ENCODE results near the gene LZTR1.
"Not testable (repeated sequence)": the region's sequence is repeated elsewhere in the genome, so short reads cannot be mapped to it uniquely, and the experiment has no call there.

LZTR1 gene

DNA sequence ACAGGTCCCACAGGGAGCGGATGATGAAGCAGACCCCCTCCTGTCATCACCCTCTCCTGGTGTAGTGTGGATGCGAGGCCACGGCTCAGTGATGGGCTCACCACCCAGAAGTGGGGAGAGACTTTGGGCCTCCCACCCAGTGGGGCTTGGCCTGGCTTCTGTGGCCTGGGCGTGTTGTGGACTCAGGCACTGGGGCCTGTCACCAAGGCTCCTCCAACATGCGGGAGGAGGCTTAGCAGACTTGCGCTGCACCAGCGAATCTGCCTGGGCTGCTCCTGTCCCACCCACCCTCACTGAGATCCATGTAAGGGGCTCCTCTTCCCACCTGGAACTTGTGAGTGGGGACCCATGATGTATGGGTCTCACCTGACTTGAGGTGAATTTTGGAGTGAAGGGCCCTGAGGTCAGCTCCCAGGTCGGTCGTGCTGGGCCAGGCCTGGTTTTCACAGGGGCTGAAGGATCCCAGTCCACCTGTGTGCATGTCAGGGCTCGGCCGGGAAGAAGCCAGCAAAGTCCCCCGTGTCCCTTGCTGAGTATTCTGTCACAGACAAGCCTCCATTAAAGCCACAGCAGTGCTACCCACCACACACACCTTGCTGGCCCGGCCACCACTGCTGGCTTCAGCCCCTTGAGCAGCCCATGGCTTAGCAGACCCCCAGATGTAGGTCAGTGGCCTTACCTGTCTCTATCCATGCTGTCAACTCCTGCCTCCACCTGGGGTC, 15.6 kb downstream of the LZTR1 start:
- no peak for DNase-seq

DNA sequence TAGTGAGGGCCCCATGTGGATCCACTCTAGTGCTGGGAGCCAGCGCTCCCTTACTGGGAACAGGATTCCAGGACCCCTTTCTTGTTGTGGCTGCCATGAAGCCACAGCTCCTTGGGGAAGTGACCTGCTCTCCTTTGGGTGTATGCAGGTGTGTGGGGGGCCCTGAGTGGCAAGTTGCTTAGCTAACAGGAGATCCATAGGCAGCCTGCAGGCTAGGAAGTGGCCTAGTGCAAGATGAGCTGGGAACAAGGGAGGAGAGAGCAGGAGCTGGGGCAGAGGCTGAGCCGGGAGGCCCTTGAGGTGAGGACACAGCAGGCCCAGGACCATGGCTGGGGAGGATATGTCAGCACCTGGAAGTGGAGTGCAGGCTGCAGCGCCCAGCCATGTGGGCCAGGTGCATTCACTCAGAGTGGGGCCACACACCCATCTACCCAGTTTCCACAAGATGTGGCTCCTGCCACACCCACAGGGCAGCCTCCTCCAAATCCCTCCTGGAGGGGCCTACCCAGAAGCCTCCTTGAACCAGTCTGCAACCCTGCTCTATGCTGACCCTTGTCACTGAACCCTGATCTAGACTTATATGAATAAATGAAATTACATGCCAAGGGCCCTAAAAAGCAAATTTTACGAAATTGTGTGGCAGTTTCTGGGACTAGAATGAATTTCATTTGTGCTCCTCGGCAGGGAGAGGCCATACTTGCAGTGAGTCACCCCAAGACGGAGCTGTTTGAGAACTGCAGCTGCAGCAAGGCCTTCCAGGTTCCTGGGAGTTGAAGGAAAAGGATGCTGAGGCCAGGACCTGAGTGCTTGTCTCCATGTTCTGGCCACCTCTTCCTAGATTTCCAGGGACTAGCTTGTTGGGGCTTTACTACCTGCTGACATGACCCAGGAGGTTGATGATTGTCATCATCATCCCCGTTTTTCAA, 16.6 kb downstream of the LZTR1 start:
- DNase-seq: no peak

DNA sequence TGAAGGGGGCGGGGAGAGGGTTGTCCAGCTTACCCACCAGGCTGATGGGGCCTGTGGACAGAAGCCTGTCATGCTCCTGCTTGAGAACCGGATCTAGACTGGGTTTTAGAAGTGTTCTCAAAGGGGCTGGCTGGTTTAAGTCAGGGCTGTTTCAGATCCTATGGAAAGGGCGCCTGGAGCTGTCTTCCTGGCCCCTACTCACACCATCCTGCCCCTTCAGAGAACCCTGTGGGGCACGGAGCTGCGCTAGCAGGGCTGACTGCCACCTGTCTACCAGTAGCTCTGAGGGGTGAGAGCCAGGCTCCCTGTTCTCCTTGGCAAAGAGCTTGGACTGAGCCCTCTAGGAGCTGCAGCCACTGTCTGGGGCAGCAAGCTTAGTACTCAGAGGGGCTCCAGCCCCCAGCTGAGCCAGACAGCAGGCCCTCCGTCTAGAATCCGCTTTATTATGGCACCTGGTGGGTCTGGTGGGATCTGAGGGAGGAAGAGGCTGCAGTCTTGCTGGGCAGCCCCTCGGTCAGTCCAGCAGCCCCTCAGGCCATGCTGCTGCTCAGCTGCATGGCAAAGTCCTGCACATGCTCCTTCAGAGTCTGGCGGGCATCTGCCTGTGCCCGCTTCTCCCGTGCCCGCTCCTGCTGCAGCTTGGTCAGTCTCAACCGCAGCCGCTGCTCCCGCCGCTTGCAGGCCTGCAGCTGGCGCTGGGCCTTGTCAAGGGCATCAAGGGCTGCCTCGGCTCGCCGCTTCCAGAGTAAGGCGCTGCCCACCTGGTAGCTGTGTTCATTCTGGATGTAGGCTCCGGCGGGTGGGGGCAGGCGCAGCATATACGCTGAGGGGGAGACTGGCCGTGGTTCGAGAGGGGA, 17.5 kb downstream of the LZTR1 start:
- no peak for DNase-seq

DNA sequence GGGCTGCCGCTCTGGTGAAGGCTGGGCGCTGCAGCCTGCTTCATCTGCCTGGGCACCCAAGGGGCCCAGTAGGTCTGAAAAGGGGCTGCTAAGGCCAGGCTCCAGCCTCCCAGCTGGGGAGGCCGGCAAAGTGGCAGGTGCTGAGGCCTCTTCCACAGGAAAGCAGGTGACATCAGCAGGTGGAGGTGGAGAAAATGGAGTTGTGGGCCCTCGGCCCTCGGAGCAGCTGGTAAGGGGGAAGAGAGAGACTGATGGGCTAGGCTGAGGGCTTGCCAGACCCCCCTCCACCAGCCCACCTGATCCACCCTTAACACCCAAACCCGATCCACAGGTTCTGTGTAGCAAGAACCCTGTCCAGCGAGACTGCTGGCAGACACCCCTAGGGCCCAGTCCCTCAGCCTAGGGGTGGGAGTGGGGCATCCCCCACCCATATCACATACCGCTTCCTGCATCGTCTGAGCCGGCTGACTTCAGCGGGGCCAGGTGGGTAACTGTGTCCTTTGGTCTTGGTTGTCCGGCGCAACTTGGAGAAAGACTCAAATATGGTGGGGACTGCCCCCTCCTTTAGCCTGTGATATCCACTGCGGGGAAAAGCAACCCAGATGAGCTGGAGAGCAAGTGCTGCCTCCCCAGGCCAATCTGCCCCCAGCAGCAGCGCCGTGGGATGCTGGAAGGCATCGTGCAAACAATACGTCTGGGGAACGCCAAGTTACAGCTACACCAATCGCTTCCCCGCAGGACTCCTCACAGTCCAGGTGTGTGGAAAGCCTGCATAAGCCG, 18.3 kb downstream of the LZTR1 start:
- no peak for DNase-seq

DNA sequence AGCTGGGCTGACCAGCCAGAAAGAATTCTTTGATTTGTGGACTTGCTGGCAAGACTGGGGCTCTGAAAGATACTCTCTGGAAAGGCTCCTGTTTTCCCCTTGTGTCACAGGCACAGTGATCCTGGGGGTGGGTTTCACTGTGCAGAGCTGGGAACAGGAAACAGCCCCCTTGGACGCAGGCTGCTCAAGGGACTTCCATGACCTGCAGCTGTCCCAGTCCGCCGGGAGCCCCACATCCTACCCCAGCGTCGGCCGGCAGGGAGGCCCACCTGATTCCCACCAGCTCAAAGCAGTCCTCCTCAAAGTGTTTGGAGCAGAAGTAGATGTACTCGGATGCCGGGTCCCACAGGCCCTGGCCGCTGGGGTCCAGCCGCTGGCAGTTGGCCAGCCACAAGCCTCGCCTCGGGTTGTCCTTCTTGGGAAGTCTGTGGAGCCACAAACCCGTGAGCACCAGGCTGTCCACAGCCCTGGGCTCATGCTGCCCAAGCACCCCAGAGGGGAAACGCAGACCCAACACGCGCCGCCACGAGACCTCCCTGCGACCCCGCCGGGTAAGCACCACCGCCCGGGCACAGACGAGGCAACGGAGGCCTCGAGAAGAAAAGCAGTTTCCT, 19.0 kb downstream of the LZTR1 start:
- DNase-seq: no peak

DNA sequence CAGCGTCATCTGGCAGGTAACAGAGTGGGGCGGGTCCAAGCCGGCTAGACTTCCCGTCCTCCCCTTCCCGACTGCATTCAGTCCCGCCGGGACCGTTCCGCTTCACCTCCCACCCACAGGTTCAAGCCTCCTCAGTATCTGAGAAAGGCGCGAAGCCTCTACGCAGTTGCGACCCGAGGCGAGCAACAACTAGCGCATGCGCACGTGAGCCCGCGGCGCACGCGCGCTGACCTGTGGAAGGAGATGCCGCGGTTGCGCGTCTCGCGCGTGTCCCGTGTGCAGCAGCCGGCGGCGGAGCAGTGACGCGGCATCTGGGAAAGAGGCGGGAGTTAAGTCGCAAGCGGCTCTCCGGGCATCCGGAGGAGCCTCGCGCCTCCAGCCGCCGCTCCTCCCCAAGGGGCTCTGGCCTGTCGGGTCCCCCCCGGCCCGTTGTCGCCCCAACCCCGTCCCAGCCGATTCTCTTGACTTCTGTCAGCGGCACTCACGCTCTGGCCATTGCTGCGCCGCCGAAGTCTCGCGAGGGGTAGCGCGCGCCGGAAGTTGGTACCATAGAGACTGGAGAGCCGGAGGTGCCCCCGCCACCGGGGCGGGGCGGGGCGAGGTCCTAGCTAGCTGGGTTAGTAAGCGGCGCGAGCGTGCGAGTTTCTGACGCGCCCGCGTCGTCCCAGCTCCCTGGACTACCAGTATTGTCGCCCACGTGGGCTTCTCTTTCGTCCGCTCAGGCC, 19.7 kb downstream of the LZTR1 start, which contains the start of gene THAP7:
TSS of gene THAP7 (minus strand) at position 518 of the 725 bp plus-strand sequence. CDS start at position 311, 207 bp downstream.
- DNase-seq: peak; percentile 82

DNA sequence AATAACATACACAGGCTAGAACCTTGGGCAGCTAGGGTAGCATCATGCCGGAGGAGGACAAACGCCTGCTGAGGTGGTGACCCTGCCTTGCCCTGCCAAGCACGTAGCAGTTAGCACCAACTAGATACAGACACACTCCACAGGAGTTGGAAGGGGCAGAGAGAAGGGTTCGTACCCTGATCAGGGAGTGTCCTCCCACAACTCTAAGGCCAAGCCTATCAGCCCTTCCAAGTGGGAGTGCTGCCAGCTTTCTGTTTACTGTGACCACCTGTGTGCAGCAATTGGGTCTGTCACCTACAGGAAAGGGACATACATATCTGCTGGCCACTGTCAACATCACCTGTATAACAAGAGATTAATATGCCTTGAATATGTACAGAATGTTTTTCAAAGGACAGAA, 21.7 kb downstream of the LZTR1 start:
- no peak for DNase-seq

DNA sequence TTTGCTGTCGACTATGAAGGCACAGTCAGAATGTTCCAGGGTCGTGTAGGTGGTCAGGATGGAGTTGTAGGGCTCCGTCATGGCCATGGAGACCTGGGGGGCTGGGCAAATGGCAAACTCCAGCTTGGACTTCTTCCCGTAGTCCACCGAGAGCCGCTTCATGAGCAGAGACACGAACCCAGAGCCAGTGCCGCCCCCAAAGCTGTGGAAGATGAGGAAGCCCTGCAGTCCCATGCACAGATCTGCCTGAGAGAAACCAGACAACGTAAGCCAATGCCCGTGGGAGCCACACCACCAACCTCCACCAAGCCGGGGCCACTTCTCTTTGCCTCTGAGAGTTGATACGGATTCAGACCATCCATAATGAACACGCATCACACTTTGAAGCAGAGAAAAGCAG, 27.1 kb downstream of the LZTR1 start:
- not testable (repeated sequence) for DNase-seq

DNA sequence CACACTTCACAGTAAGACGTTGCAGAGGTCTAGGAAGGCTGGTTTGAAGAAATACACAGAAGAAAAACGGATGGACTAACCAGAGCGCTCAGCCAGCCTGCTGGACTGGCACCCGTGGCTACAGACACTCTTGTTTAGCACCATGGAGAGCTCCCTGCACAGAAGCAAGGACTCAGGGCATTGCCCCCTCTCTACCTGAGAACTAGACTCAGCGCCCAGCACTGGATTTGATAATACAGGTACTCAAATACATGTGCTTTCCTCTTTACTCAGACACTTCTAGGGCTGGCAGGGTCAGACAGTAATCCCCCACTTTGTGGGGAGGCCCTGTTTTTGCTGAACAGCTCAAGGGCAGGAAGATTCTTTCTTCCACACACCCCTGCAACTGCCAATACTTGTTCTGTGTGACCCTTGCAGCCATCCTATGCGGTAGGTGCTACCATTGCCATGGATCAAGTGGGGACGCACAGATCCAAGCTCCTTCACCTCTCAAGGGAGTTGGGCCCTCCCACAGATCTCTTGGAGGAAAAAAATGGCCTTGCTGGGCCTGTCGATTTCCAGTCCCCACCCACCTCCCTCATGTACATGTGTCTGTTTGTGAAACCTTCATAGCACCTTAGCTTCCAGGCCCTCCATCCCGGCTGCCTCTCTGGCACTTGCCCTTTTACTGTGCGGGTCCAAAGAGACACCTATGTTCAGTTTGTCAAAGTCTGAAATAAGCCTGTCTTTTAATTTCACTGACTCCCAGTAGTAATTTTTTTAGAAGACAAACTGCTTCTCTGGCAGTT, 27.7 kb downstream of the LZTR1 start:
- DNase-seq: no peak

DNA sequence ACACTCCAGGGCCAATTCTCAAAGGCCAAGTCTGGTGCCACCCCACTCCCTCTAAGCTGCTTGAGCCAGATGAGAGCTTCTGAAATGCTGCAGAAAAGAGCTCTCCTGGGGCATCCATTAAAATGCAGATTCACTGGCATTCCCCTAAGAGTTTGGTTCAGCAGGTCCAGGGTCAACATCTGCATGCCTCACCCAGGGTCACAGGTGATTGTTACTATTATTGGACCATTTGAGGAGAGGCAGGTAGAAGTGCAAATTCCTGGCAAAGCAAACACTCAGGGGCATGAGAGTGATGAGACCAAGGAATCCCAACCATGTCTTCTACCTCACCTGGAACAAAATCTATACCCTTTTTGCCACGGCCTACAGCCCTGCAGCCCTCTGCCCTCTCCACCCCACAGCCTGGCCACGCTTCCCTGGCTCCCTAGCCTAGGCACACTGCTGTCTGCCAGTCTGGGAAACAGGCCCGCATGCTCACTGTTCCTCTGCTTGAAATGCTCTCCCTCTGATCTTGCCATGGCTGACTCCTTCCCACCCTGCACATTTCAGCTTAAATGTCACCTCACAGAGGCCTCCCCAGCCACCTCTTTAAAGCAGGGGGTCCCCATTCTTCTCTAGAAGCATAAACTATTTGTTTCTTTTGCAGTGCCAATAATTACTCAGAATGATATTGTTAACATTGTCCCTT, 28.5 kb downstream of the LZTR1 start:
- DNase-seq: no peak

DNA sequence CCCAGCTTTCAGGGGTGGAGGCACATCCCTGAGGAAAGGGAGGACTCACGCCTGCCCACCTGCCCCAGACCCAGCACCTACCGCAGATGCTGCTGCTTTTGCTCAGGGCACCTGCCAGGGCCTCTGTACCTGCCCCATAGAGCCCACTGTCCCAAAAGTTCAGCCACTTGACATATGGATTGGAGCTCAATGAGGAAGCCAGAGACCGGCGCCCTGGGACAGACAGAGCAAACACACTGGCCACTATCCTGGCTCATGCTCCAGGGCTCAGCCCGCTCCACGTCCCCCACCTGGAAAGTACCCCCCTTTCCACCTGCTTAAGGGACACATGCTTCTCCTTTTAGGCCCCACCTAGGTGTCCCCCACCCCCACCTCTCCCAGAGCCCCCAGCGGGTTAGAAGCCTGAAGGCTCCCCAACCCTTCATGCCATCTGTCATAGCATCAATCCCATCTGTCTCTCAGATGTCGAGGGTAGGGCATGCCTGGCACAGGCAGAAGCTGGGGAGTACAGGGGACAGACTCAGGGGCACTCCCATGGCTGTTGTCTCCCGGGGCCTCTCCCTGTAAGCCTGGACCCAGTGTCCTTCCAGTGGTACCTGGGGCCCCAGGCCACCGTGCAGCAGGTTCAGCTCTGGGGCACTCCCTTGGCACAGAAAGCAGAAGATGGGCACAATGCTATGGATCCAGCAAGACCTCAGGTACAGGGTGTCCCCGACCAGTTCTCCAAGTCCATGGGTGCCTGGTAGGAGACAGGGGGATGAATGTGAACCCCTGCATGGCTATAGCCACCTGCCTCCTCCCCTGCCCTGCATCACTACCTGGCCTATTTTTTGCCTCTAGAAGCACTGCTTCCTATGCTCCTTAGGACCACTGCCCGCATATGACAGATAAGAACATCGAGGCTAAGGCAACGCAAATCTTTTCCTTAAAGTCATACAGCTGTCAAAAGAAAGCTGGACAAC, 30.6 kb downstream of the LZTR1 start:
- no peak for DNase-seq

DNA sequence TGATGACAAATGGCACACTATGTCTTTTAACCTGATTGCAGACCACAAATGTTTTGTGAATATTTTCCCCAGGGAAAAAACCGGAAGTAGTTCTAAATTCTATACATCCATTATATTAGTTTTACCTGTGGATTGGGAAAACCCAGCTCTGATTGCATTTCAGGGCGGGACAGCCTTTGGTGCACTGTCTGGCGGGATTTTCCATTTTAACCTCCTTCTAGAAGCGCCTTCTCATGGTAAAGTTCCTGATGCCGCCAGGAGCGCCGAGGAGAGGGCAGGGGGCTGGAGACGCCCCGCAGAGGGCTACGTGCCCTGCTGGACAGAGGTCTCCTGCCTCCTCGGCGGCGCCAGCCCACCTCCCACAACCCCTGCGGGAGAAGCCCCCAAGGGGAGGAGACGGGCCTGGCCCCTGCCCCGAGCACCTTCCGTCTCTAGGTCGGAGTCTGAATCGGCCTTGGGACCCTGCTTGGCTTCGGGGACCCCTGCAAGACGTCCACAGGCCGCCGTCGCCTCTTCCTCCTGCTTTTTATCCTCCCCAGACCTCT, 31.6 kb downstream of the LZTR1 start:
- DNase-seq: no peak

DNA sequence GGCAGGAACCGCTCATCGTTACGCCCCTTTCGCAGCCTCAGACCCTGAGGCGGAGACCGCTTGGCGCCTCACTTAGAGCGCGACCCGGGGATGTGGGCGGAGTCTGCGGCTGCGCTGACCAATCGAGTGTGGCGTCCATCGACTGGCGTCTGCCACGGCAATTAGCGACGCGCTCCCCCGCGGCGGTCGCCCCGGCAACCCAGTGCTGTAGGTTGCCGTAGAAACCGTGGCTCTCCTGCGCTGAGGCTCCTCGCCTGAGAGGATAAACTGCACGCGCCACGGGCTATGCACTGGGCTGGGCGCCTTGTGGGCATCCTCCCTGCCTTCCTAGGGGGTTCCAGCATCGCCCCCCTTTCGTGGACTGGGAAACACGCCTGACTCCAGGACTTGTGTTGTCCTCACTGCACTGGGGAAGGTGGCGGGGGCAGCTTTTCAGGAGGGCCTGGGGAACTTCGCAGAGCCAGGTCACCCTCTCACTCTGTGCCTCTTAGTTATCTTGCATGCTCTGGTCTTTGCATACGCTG, 32.2 kb downstream of the LZTR1 start:
- peak; percentile 84 for DNase-seq

DNA sequence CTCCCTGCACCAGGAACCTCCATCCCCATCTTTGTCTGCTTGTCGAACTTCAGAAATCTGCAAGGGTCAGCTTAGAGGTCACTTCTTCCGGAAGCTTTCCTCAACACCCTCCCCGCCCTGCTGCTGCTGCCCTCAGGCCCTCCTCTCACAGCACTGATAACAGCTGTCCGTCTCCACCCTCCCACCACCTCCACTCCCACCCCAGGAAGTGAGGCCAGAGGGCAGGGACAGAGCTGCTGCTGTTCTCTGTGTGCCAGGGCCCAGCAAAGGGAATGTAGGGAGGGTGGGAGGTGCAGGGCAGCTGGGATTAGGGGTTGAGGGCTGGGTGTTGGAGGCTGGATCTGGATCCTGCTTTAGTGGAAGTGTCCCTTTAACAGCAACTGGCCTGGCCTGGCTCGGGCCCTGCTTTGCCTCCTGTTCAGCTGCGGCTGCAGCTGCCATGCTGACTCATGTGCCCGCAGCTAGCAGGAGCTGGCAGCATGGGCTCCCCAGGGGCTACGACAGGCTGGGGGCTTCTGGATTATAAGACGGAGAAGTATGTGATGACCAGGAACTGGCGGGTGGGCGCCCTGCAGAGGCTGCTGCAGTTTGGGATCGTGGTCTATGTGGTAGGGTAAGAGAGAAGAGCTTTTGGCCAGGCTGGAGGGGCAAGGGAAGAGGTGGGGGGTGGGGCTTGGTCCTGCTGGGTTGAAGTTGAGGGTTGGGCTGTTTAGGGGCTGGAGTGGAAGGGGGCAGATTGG, 32.8 kb downstream of the LZTR1 start, which contains the start of gene P2RX6:
TSS of gene P2RX6 (plus strand) at position 440 of the 740 bp plus-strand sequence. CDS start at position 450, 10 bp downstream.
- DNase-seq: no peak

DNA sequence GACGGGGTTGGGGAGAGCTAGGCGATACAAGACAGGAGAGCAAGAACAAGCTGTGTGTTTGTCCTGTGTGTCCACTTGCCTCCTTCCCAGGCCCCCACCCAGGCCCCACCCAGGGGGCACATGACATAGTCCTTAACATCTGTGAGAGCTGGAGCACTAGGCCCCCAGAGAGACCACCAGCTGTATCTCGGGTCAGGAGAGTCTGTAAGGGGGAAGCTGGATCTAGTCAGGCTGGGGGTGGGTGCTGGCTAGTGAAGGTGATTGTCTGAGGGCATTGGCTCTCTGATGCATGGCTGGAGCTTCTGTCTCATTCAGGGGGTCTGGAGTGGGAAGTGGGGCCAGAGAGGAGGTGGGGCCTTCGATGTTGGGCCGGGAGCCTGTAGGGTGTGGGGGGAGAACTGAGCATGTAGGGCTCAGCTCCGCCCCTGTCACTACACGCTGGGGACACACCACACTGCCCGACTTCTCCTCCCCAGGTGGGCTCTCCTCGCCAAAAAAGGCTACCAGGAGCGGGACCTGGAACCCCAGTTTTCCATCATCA, 33.4 kb downstream of the LZTR1 start:
- no peak for DNase-seq

DNA sequence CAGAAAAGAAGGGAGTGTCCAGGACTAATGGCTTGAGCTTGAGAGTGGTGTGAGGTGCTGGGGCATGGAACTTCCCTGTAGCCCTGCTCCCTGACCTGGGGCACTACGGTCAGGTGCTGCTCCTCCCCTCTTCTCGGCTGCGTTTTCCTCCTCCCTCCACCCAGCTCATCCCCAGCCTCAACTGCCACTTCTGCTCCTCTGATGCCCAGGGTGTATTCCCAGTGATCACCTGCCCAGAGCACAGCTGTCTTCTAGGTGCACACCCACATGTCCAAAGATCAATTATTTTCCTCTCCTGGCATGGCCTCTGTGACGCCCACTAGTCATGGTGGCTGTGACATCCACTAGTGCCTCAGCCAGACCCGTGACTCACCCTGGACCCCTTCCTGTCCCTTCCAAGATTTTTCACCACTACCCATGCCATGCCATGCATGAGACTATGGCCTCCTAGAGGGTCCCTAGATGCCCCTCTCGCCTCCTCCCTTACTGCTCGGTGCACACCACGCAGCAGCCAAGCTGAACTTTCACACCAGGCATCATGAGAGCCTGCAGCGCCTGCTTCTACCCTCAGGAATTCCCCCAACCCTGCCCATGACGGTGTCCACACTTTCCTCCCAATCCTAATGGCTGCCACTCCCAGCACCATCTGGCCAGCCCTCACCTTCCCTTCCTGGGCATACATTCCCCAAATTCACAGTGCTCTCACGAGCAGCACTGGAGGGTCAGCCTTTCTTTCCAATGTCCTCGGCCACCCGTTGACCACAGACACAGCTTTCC, 34.7 kb downstream of the LZTR1 start:
- no peak for DNase-seq

Data from NCI-H526 treated with DMSO at 0.1 percent for 48 hours (cell line).